Measurements from ENCODE around the gene RAB27A. TPM values are rescaled to one million over a fixed set of nuclear protein-coding genes. Genes with fewer than 3 reads are reported as not detected.

The RAB27A gene
- total RNA-seq, 1 experiment from 2014 or later = 12.3 TPM

- Histone ChIP-seq H3K27me3 (ENCODE audit: insufficient read depth, low read depth) (no peaks in the 10 kb centered on the region), H3K4me1 (replicated peaks; ENCODE audit: insufficient read depth) (peaks cover 23% of the 10 kb centered on the region), H3K4me3 (no peak overlapping the region), H3F3A (ENCODE audit: insufficient read depth, low read depth) (peaks cover 14% of the 10 kb centered on the region; the same call in 1 of the 2 replicates), H3K36me3 (ENCODE audit: low read depth) (no peaks in the 10 kb centered on the region), H3K9me3 (ENCODE audit: insufficient read depth, low read depth) (no peaks in the 10 kb centered on the region), H4K20me1 (ENCODE audit: insufficient read depth) (no peaks in the 10 kb centered on the region), H3K27ac (no peak overlapping the region), H3K9me2 (ENCODE audit: insufficient read depth) (no peaks in the 10 kb centered on the region), H3K4me2 (no peak overlapping the region), H3K79me2 (ENCODE audit: low read depth) (no peaks in the 10 kb centered on the region), H2AFZ (no peak overlapping the region)
- ChIA-PET POLR2A (ENCODE audit: unreplicated experiment) (interaction anchor here (0.7 kb wide), 1 partner anchor 221 kb away, joined by 10 read pairs; no protein-coding TSS in a partner anchor), CTCF (interaction anchor here (0.5 to 0.9 kb wide), 2 partner anchors 63 to 217 kb away, joined by 4 to 8 read pairs; no protein-coding TSS in a partner anchor)
- BruUV-seq (replicated peaks) = no TSS peak
- TF ChIP-seq CTCF (conservative IDR thresholded peaks at IDR 0.05) (no peak), EZH2 (IDR thresholded peaks at IDR 0.05; ENCODE audit: low read depth) (no peak)
- no peak for DNase-seq
- intact Hi-C loops (cut with micrococcal nuclease; ENCODE audit: unreplicated experiment) = no loop called here
Measured at GRCh38 chr15:55218056-55218455, 71.6 kb downstream of the RAB27A start.

- Histone ChIP-seq H3K27ac (no peak overlapping the region), H3K79me2 (ENCODE audit: low read depth) (no peaks in the 10 kb centered on the region), H3K4me3 (no peak overlapping the region), H3F3A (ENCODE audit: insufficient read depth, low read depth) (no peaks in the 10 kb centered on the region), H2AFZ (no peak overlapping the region), H3K27me3 (ENCODE audit: insufficient read depth, low read depth) (no peaks in the 10 kb centered on the region), H3K36me3 (ENCODE audit: low read depth) (no peaks in the 10 kb centered on the region), H4K20me1 (ENCODE audit: insufficient read depth) (no peaks in the 10 kb centered on the region), H3K9me2 (ENCODE audit: insufficient read depth) (no peaks in the 10 kb centered on the region), H3K9me3 (ENCODE audit: insufficient read depth, low read depth) (no peaks in the 10 kb centered on the region), H3K4me2 (no peak overlapping the region), H3K4me1 (replicated peaks; ENCODE audit: insufficient read depth) (no peaks in the 10 kb centered on the region)
- DNase-seq = no peak
- ChIA-PET POLR2A (ENCODE audit: unreplicated experiment) (no interaction called here), CTCF (no interaction called here)
- intact Hi-C loops (cut with micrococcal nuclease; ENCODE audit: unreplicated experiment) = no loop called here
- no TSS peak for BruUV-seq (replicated peaks)
- TF ChIP-seq EZH2 (IDR thresholded peaks at IDR 0.05; ENCODE audit: low read depth) = no peak
- TF ChIP-seq CTCF (conservative IDR thresholded peaks at IDR 0.05) = no peak
Measured at GRCh38 chr15:55204464-55204863, 85.1 kb downstream of the RAB27A start.

GRCh38 chr15:55202206-55202605 is 87.4 kb downstream of the RAB27A start:
- POLR2A ChIA-PET (ENCODE audit: unreplicated experiment) = no interaction called here
- Histone ChIP-seq H3K4me3 (no peak overlapping the region), H3K9me2 (ENCODE audit: insufficient read depth) (no peaks in the 10 kb centered on the region), H4K20me1 (ENCODE audit: insufficient read depth) (no peaks in the 10 kb centered on the region), H3K9me3 (ENCODE audit: insufficient read depth, low read depth) (no peaks in the 10 kb centered on the region), H2AFZ (no peak overlapping the region), H3K4me2 (no peak overlapping the region), H3K4me1 (replicated peaks; ENCODE audit: insufficient read depth) (peaks cover 3% of the 10 kb centered on the region; the same call in 1 of the 2 replicates), H3K79me2 (ENCODE audit: low read depth) (no peaks in the 10 kb centered on the region), H3F3A (ENCODE audit: insufficient read depth, low read depth) (no peaks in the 10 kb centered on the region), H3K27me3 (ENCODE audit: insufficient read depth, low read depth) (no peaks in the 10 kb centered on the region), H3K27ac (no peak overlapping the region), H3K36me3 (ENCODE audit: low read depth) (no peaks in the 10 kb centered on the region)
- no peak for DNase-seq
- CTCF ChIA-PET = no interaction called here
- intact Hi-C loops (cut with micrococcal nuclease; ENCODE audit: unreplicated experiment) = no loop called here
- TF ChIP-seq CTCF (conservative IDR thresholded peaks at IDR 0.05) = no peak
- TF ChIP-seq EZH2 (IDR thresholded peaks at IDR 0.05; ENCODE audit: low read depth) = no peak
- no TSS peak for BruUV-seq (replicated peaks)

Data from PC-9 (cell line).